Right renal pelvis (tissue), 4 donors: ENCODE data around the gene PALD1. TPM values are rescaled to one million over a fixed set of nuclear protein-coding genes. Genes with fewer than 3 reads are reported as not detected.
A peak's percentile ranks its signal among the peaks of the same experiment; 100 is the strongest.

ENCODE experiments used
- DNase-seq, 4 donors: peaks; one replicate each; pipeline ENCODE4 v3.0.0-alpha.2; 2013; ENCODE audit warnings: low read depth in 4 of 4, low spot score in 3 of 4, missing footprints in 1 of 4
- polyA plus RNA-seq, 4 donors: library from polyadenylated mRNA; unstranded; fragments of 120-200 nt; gene quantifications; one replicate each; pipeline ENCODE4 v1.2.1, GENCODE V29; 2013; ENCODE audit not compliant: insufficient read length in 4 of 4

Gene PALD1
- polyA plus RNA-seq, 4 donors = 9.8 to 12.1 (median 11.3) TPM

GRCh38 chr10:70549351-70549961 lies 70.9 kb downstream of the PALD1 start:
- DNase-seq = no peak

- no peak for DNase-seq
Observed at GRCh38 chr10:70549962-70550458, 71.4 kb downstream of the PALD1 start.

GRCh38 chr10:70550459-70550858 lies 71.9 kb downstream of the PALD1 start:
- DNase-seq = no peak

GRCh38 chr10:70551466-70551865 lies 72.9 kb downstream of the PALD1 start:
- no peak for DNase-seq

GRCh38 chr10:70551971-70552422 lies 73.4 kb downstream of the PALD1 start:
- peak in 1 of 4 donors; percentile 63 for DNase-seq

- DNase-seq = no peak
Observed at GRCh38 chr10:70552586-70552985, 74.0 kb downstream of the PALD1 start.

GRCh38 chr10:70555371-70555770 lies 76.8 kb downstream of the PALD1 start:
- no peak for DNase-seq

GRCh38 chr10:70557086-70557845 lies 78.7 kb downstream of the PALD1 start:
- DNase-seq = no peak

- no peak for DNase-seq
Observed at GRCh38 chr10:70557876-70558275, 79.3 kb downstream of the PALD1 start.

GRCh38 chr10:70558295-70558694 lies 79.7 kb downstream of the PALD1 start:
- no peak for DNase-seq

GRCh38 chr10:70558871-70559810 lies 80.6 kb downstream of the PALD1 start:
- DNase-seq = no peak

GRCh38 chr10:70559861-70560260 lies 81.3 kb downstream of the PALD1 start:
- no peak for DNase-seq

GRCh38 chr10:70560511-70560941 lies 82.0 kb downstream of the PALD1 start:
- DNase-seq = no peak

GRCh38 chr10:70561070-70561469 lies 82.5 kb downstream of the PALD1 start:
- DNase-seq = no peak

GRCh38 chr10:70561558-70561957 lies 83.0 kb downstream of the PALD1 start:
- DNase-seq = no peak

- DNase-seq = no peak
Observed at GRCh38 chr10:70562036-70562755, 83.6 kb downstream of the PALD1 start.

GRCh38 chr10:70563230-70563629 lies 84.7 kb downstream of the PALD1 start:
- no peak for DNase-seq

- no peak for DNase-seq
Observed at GRCh38 chr10:70564113-70564725, 85.7 kb downstream of the PALD1 start.

GRCh38 chr10:70564901-70565351 lies 86.4 kb downstream of the PALD1 start:
- no peak for DNase-seq
